Measurements from ENCODE around the gene CDC23. TPM values are rescaled to one million over a fixed set of nuclear protein-coding genes. Genes with fewer than 3 reads are reported as not detected.

CDC23 gene
- total and polyA plus RNA-seq, 2 of the 4 experiments (the other 2 are of a cell fraction): 21.1 to 28.0 TPM

- ChIA-PET CTCF (interaction anchor here (1.4 kb wide), 1 partner anchor 9 kb away, joined by 3 read pairs; the partner anchor contains the start of gene KIF20A), POLR2A (ENCODE audit: unreplicated experiment) (no interaction called here)
- Histone ChIP-seq H3K9me1 (ENCODE audit: insufficient read depth, low read length) (no peaks in the 10 kb centered on the region), H4K20me1 (ENCODE audit: insufficient read depth, low read length) (no peaks in the 10 kb centered on the region), H2BK120ac (ENCODE audit: low read depth, low read length) (no peak overlapping the region), H3K56ac (ENCODE audit: extremely low read depth, insufficient read depth, low read length) (no peak overlapping the region), H3K27ac (ENCODE audit: insufficient read depth, low read length) (no peak overlapping the region), H3K4me3 (ENCODE audit: insufficient read depth, low read depth, low read length) (no peak overlapping the region), H3K23ac (ENCODE audit: low read depth, low read length) (no peak overlapping the region), H2BK5ac (ENCODE audit: low read depth, low read length, poor library complexity, severe bottlenecking) (no peak overlapping the region), H3K36me3 (ENCODE audit: control insufficient read depth, insufficient read depth, low read length) (peaks cover 52% of the 10 kb centered on the region), H3K9ac (ENCODE audit: low read depth, low read length) (no peak overlapping the region), H4K8ac (ENCODE audit: low read depth in 2 of 2, low read length in 2 of 2) (no peak overlapping the region), H2AFZ (replicated peaks; ENCODE audit: low read length, poor library complexity) (no peak overlapping the region), H3K14ac (replicated peaks; ENCODE audit: low read depth, low read length) (no peak overlapping the region), H2AK9ac (replicated peaks; ENCODE audit: low read depth, low read length, poor library complexity) (no peak overlapping the region), H2BK15ac (ENCODE audit: low read depth, low read length) (no peak overlapping the region), H4K91ac (ENCODE audit: insufficient read depth, low read depth, low read length) (no peak overlapping the region), H3K4me2 (ENCODE audit: low read depth, low read length) (no peak overlapping the region), H3K27me3 (ENCODE audit: control insufficient read depth, insufficient read depth, low read length) (no peaks in the 10 kb centered on the region), H2BK20ac (ENCODE audit: low read depth, low read length) (no peak overlapping the region), H3K18ac (ENCODE audit: low read depth, low read length) (no peak overlapping the region), H3K79me1 (ENCODE audit: low read depth in 1 of 2, low read length in 2 of 2) (peaks cover 0 to 4% of the 10 kb centered on the region in 2 experiments; a peak in 1 of 4 replicates), H2AK5ac (ENCODE audit: low read depth, low read length) (no peak overlapping the region), H3K4me1 (ENCODE audit: control insufficient read depth, insufficient read depth, low read length) (no peaks in the 10 kb centered on the region), H3K4ac (ENCODE audit: low read depth, low read length) (no peak overlapping the region), H4K5ac (ENCODE audit: low read depth, low read length) (no peak overlapping the region), H3K9me3 (ENCODE audit: control insufficient read depth, insufficient read depth, low read length) (no peaks in the 10 kb centered on the region)
- dilution Hi-C loops (cut with HindIII; ENCODE audit: low sequenced_read_pairs, unreplicated experiment) (no loop called here), in situ Hi-C loops (cut with MboI; ENCODE audit: low sequenced_read_pairs) (loop anchor here (10.0 kb wide), 1 partner anchor 226 kb away; no protein-coding TSS in a partner anchor), intact Hi-C loops (cut with micrococcal nuclease) (no loop called here)
- WGBS, 2 experiments (ENCODE audit: extremely low coverage in 2 of 2, insufficient read length in 1 of 2): 82% methylated on average over 2 of the region's 3 CpGs; no CpG with 5 or more reads in 1 of the 2 experiments
- no peak for TF ChIP-seq RAD21 (IDR thresholded peaks at IDR 0.05; ENCODE audit: low read length)
- TF ChIP-seq USF2 (IDR thresholded peaks at IDR 0.05; ENCODE audit: low read depth, low read length): no peak
- TF ChIP-seq MXI1 (IDR thresholded peaks at IDR 0.05; ENCODE audit: borderline replicate concordance, low read depth, low read length): no peak
- TF ChIP-seq CHD1 (IDR thresholded peaks at IDR 0.05; ENCODE audit: low read depth, low read length): no peak
- TF ChIP-seq POLR2A (IDR thresholded peaks at IDR 0.05; ENCODE audit: low read depth, low read length): no peak
- TF ChIP-seq ELK1 (IDR thresholded peaks at IDR 0.05; ENCODE audit: borderline replicate concordance, low read depth, low read length): no peak
- no peak for TF ChIP-seq BHLHE40 (IDR thresholded peaks at IDR 0.05; ENCODE audit: low read depth, low read length)
- TF ChIP-seq CTCF (conservative IDR thresholded peaks at IDR 0.05; ENCODE audit: low read depth, low read length): no peak
- TF ChIP-seq FOS (IDR thresholded peaks at IDR 0.05; ENCODE audit: low read depth, low read length): no peak
- no peak for TF ChIP-seq CEBPB (IDR thresholded peaks at IDR 0.05; ENCODE audit: low read depth, low read length)
- no peak for TF ChIP-seq RCOR1 (IDR thresholded peaks at IDR 0.05; ENCODE audit: insufficient replicate concordance, low read length)
- no peak for TF ChIP-seq NFE2L2 (IDR thresholded peaks at IDR 0.05; ENCODE audit: low read depth, low read length)
- no peak for DNase-seq
- BruUV-seq (replicated peaks): no TSS peak
- ATAC-seq (ENCODE audit: low read depth): no peak
Measured at GRCh38 chr5:138188626-138189025, 24.5 kb downstream of the CDC23 start.
